Measurements from ENCODE around the gene ACP3.
"Not testable (repeated sequence)": the region's sequence is repeated elsewhere in the genome, so short reads cannot be mapped to it uniquely, and the experiment has no call there.

Gene ACP3

DNA sequence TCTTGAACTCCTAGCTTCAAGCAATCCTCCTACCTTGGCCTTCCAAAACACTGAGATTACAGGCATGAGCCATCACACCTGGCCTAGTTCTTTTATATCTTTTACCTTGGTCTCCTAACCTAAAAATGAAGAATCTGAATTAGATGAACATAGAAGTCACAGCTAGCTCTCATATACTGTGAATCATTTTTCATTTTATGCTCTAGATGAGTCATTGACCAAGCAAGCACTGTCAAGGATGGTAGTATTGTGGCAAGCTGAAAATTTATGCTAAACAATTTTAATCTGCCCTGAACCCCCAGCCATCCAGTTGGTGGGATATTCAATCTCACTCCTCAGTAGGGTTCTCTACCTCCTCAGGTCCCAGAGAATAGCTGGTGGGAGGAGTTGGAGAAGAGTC lies 51.8 kb downstream of the ACP3 start:
- no peak for DNase-seq

DNA sequence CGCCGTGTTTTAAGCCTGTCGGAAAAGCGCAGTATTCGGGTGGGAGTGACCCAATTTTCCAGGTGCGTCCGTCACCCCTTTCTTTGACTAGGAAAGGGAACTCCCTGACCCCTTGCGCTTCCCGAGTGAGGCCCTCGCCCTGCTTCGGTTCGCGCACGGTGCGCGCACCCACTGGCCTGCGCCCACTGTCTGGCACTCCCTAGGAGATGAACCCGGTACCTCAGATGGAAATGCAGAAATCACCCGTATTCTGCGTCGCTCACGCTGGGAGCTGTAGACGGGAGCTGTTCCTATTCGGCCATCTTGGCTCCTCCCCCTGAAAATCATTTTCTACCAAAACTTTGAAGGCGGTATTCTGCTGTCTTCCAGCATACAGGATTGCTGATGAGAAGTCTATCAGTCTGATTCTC lies 59.7 kb downstream of the ACP3 start:
- peak; percentile 16 for DNase-seq

DNA sequence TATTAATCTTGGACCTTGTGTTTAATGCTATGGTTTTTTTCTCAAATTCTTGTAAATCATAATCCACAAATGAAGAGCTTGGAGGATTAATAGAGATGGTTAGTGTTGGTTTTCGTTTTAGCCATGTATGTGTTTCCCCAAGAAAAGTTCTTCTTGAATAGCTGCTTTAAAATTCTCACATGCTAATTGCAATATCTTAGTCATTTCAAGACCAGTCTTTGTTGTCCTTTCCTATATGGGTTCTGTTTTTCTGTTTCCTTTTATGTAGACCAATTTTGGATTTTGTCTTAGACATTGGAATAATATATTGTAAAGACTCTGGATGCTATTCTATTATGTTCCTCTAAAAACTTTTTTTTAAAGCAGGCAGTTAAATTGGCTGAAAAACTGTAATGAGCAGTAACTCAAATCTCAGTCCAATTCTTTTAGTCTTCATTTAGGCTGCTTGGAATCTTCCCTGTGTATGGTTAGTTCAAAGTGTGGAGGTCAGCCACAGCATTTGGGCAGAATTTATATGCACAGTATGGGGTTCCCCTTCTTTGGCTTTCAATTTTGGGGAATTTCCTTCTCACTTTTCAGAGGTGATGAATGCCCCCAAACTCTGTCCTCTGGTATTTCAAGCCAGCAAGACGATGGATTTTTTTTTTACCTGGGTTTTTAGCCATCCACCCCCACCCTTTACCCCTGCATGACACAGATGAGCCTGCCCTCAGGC lies 61.0 kb downstream of the ACP3 start:
- DNase-seq, result no peak

DNA sequence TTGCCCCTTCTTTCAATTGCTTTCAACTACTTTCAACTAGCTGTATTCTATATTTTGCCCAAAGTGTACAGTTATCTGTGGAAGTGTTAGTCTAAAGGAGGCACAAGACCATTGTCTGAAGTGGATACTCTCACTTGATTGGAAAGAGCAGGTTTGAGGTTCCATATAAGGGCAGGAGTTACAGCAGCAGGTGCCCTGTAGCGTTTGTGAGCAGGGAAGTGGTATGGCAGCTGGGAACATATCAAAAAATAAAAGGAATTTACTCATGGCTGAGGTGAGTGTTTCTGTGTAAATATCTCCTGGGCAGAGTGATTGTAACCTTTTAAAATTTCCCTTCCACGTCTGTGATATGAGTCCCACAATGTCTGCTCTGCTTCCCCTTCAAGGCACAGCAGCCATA lies 61.6 kb downstream of the ACP3 start:
- DNase-seq, result no peak

DNA sequence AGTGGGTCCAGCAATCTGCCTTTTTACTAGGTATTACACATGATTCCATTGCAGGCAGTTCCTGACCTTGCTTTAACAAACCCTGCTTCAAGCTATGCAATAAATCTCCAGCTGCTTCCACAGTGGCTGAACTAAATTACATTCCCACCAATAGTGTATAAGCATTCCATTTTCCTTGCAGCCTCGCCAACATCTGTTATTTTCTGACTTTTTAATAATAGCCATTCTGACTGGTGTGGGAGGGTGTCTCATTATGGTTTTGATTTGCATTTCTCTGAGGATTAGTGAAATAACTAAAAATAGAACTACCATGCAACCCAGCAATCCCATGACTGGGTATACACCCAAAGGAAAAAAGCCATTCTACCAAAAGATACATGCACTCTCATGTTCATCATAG lies 63.7 kb downstream of the ACP3 start:
- DNase-seq, result no peak

DNA sequence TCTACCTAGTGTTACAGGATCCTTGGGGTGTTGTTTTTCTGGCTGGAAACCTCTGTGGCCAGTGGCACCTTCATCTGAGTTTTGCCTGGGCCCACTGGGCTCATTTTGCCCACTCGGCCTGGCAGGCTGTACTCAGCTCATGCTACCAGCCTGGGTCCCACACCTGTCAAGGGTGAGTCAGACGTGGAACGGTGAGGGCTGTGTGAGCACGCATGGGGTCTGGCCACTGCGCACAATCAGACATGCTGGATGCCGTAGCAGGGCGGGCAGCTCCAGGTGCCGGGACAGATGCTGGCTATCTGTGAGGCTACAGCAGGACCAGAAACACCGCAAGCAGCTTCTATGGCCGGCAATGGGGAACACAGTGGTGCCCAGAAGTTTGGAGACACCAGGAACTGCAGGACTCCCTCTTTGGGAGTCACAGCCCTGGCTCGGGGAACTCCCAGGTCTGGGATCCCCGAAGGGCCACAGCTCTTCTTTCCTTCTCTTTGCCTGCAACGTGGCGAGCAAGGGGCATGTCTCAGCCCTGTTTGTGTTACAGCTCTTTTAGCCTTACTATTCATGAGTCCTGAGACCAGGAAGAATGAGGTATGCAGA lies 64.2 kb downstream of the ACP3 start:
- no peak for DNase-seq

DNA sequence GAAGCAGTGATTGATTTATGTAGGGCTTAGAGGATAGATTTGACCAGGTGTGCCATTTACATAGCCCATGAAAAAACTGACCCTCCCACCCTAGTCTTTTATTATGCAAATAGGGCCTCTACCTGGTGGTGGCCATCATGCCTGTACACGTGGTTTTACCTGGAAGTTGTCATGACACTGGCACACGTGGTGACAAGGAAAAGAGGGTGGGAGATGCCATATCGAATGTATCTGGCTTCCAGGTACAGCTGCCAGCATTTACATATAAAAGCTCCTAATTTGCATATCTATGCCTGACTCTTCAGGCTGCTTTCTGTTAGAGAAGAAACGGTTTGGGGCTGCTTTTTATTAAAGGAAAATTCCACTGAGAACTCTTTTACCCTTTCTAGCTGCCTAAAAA lies 65.1 kb downstream of the ACP3 start:
- no peak for DNase-seq

DNA sequence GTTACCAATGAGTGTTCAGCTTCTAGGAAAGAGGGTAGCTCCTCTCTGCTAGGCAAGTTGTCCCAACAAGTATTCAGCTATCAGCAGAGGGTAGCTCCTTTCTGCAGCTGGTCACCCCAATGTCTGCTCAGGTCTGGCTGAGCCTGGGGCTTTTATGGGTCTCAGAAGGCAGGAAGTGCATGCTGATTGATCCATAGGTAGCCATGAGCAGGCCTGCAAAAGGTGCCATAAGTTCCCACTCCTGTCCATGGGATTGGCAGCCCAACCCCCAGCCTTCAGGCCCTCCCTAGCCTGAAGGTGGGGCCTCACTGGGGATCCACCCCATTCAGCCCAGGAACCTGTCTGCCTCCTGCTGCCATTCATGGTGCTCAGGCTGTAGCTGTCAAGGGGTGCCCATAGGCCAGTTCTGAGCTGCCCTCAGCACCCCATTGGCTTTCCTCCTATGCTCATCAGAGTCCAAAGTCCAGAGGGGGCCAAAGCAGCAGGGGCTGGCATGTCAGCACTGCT lies 65.5 kb downstream of the ACP3 start:
- DNase-seq, result no peak

DNA sequence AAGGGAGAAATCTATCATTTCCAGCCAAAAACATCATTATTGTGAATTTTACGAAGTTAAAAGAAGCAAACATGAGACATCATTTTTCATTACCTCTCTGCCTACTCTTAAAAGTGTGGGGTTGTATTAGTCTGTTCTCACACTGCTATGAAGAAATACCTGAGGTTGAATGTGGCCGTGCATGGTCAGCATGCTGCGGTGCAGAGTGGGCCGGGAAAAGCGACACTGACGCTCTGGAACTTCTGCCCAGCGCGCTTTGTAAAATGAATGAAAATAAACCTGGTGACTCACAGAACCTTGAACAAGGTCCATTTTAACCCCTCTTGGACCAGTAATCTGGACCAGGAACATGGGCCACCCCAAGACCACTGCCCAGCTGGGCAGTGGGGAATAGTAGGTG lies 69.1 kb downstream of the ACP3 start:
- DNase-seq, result no peak

DNA sequence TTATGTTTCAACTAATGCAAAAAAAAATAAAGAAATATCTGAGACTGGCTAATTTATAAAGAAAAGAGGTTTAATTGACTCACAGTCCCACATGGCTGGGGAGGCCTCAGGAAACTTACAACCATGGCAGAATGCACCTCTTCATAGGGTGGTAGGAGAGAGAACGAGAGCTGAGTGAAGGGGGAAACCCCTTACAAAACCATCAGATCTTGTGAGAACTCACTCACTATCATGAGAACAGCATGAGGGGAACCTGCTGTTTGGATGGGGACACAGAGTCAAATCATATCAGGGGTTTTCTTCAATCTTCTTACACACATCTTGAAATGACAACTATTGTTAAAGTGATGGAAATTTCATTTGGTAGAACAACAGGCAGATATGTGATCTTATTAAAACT lies 75.5 kb downstream of the ACP3 start:
- DNase-seq, result not testable (repeated sequence)

DNA sequence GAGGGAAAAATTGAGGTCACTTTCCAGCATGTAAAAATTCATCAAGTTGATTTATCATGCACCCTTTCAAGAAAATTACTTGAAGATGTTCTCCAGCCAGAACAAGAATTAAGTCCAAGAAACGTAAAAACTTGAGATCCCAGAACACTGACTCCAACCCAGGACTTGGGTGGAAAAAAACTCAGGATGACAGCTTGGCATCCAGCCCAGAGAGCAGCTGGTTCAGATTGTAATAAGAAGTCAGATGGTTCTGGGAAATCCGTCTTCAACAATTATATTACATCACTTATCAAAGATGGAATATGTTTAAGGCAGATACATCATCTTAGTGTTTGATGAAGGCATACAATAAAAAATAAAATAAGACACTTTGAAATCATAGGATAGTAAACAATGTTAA lies 77.1 kb downstream of the ACP3 start:
- DNase-seq, result peak; percentile 25

DNA sequence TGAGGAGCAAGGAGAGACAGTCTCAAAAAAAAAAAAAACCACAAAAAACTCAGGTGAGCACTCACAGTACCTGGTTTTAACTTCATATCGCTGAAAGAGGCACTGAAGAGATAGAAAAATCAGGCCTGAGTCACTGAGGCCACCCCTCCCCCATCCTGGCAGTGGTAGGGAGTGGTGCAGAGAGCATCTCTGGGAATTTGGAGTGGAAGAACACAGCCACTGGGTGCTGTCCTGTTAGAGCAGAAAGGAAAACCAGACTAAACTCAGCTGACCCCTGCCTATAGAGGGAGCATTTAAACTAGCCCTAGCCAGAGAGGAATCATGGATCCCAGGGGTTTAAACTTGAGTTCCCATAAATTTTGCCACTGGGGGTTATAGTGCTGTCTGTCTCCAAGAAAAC lies 77.9 kb downstream of the ACP3 start:
- no peak for DNase-seq

DNA sequence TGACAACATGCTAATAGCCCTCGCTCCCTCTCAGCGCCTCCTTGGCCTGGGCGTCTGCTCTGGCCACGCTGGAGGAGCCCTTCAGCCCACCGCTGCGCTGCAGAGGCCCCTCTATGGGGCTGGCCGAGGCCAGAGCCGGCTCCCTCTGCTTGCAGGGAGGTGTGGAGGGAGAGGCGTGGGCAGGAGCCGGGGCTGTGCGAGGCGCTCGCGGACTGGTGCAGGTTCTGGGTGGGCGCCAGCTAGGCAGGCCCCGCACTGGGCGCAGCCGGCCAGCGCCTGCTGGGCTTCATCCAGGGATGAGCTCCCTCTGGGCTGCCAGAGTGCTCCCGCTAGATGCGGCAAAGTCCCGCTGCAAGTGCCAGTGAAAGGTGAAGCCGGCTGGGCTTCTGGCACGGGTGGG lies 79.0 kb downstream of the ACP3 start:
- DNase-seq, result no peak

DNA sequence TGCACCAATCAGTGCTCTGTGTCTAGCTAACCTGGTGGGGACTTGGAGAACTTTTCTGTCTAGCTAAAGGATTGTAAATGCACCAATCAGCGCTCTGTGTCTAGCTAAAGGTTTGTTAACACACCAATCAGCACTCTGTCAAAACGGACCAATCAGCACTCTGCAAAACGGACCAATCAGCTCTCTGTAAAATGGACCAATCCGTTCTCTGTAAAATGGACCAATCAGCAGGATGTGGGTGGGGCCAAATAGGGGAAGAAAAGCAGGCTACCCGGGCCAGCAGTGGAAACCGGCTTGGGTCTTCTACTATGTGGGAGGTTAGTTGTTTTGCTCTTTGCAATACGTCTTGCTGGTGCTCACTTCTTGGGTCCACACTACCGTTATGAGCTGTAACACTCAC lies 79.6 kb downstream of the ACP3 start:
- DNase-seq, result not testable (repeated sequence)

DNA sequence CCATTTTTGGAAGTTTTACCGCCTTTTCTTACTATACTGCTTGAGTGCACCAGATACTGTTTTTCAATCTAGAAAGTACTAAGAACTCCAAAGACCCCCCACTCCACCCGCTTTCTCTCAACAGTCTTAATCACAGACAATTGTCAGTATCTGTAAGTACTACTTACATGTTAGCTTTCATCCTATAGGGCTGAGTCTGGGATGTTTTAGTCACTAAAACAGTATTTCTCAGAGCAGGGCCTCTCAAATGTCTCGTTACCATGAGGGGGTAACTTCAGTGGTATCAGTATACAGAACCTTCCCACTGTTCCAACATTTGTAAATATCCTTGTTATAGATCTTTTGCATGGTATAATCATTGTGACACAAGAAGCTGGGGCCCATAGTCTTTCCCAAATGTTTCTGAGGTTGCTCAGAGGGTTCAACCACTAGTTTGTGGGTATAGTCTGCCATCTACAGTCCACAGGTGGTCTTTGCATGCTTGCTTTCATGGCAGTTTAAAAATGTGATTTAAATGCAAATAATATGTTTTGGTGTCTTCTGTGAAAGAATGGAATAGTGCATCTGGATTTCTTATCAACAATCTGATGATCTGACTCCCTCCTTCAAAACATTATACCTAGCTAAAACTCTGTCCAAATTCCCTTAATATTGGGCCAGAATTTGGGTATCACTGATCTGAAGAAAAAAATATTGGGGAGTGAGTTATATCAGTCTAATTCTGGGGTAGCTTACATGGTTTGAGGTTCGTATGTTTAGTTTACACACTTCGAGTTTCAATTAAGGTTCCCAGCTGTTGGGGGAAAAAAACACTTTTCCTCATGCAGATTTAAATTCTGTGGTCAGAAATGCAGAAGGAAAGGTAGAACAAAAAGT lies 82.1 kb downstream of the ACP3 start:
- no peak for DNase-seq

DNA sequence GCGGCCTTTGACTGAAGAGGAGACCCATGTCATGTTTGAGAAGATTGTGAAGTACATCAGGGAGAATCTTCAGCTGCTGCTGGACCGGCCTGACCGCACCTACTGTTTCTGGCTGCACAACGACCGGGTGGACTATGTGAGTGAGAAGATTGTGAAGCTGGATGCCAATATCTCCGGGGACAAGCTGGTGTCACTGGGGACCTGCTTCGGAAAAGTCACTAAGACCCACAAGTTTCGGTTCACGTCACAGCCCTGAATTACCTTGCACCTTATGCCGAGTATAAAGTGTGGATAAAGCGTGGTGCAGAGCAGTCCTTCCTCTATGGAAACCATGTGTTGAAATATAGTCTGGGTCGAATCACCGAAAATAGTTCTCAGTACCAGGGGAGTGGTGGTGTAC lies 84.0 kb downstream of the ACP3 start:
- DNase-seq, result no peak

DNA sequence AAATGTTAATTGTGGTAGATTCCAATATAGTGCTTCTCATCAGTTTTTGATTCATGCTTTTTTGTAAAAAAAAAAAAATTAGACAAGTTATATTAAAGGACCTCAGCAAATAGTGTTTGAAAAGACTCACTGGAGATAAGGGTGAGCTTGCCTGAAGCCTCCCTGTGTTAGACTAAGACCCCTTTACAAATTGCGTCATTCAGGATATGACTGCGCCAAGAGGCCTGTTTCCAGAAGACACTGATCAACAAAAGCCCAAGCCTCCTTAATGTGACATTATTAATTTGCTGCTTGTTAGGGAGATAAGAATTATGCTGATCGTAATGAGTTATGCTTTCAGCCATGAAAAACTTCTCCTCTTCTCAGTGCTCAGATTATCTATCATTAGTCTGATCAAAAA lies 87.1 kb downstream of the ACP3 start:
- DNase-seq, result no peak

DNA sequence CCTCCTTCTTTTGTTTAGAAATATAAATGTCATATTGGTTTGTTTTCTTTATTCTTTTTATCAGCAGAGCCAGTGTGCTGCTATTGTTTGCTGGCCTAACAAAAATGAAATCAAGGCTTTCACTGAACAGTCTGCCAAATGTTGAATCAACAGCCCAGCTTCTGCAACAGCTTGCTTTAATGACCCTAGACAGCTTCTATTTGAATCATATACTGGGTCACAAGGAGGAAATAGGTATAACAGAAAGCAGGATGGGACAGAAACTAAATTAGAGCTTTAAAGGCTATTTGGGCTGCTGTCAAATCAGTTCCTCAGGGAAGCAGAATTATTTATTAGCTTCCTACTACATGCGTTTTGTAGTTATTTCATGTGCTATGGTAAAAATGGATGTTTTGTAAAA lies 88.0 kb downstream of the ACP3 start:
- no peak for DNase-seq

DNA sequence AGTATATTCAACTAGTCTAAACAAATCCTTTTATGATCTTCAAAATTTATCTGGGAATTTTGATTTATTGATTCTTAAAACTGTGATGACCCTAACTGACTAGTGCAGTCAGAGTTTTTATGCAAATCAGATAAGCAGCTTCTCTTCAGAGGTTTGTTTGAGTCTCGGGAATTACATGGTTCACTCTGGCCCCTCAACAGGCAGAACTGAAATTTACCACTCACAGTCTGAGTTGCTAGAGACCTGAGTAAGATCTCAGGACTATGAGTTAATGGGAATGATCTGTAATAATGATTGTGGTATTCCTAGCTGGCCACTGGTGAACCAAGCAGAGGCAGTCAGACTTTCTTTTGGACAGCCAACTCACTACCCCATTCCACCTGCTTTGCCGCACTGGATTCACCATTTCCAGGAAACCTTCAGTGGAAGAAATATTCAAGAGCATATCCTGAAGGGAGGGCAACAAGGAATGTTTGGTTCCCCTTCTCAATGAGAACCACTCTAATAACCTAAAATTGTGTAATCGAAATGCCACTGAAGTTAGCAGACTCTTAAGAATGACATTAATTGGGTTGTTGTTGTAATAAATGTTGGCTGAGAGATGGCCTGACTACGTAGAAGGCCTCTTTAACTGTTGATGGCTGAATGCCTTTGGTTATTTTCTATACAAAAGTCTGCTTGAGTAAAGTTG lies 88.5 kb downstream of the ACP3 start:
- DNase-seq, result no peak

DNA sequence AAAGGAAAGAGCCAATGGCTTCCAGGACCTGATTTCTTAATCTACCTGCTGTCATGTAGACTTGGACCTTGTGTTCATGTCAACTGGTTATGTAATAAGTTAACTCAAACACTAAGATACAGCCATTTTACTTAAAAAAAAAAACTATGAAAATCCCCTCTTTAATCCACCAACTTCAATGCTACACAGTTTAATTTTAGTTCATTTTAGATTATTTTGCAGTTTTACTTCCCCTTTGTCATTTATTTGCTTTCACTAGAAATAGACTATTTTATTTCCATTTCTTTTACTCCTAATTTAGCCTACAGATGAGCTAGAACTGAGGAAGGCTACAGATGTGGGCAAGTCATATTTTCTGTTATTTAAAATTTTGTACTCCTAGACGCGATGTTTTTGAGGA lies 89.4 kb downstream of the ACP3 start:
- DNase-seq, result no peak

DNA sequence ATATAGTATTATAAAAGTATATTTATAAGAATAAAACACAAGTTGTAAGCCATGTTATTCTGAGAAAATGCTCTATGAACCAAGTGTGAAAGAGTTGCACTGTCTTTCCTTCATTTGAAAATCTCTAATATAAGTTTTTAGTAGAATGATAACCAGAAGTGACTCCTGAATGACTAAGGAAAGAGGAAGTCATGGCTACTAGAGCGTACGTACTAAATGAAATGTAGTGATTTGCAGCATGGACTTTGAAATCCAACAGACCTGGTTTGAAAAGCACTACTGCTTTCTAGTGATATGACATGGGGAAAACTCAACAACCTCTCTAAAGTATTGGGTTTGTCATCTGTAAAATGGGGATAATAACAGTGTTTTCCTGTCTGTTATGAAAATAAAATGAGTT lies 89.8 kb downstream of the ACP3 start:
- no peak for DNase-seq

Data from NCI-H2171 (cell line).